Activated CD4-positive, alpha-beta T cell treated with anti-CD3 and anti-CD28 coated beads, Interleukin-2, amount 50 U/mL, for 4 hours (primary cell): ENCODE results near the gene FBXO24.

Experiments
- DNase-seq, 2 experiments: peaks; one replicate each; pipeline ENCODE4 v3.0.0-alpha.2; 2020

FBXO24 gene

GRCh38 chr7:100591596-100591995 is 5.5 kb downstream of the FBXO24 start:
- DNase-seq: no peak

- no peak for DNase-seq
Measured at GRCh38 chr7:100595188-100595587, 9.1 kb downstream of the FBXO24 start.

GRCh38 chr7:100598425-100598824 is 12.3 kb downstream of the FBXO24 start:
- DNase-seq: no peak

- no peak for DNase-seq
Measured at GRCh38 chr7:100599911-100600729, 14.0 kb downstream of the FBXO24 start.

GRCh38 chr7:100600730-100601038 is 14.6 kb downstream of the FBXO24 start:
- DNase-seq: no peak

- no peak for DNase-seq
Measured at GRCh38 chr7:100602889-100603725, 17.0 kb downstream of the FBXO24 start.

- no peak for DNase-seq
Measured at GRCh38 chr7:100603726-100604027, 17.5 kb downstream of the FBXO24 start.

- peak; percentile 51 to 53 for DNase-seq
Measured at GRCh38 chr7:100604028-100604975, 18.2 kb downstream of the FBXO24 start.

GRCh38 chr7:100604976-100605911 is 19.1 kb downstream of the FBXO24 start:
- DNase-seq: no peak

GRCh38 chr7:100606313-100606712 is 20.2 kb downstream of the FBXO24 start:
- no peak for DNase-seq

- DNase-seq: no peak
Measured at GRCh38 chr7:100607111-100607510, 21.0 kb downstream of the FBXO24 start.

- no peak for DNase-seq
Measured at GRCh38 chr7:100609958-100610357, 23.8 kb downstream of the FBXO24 start.

GRCh38 chr7:100611983-100612729 is 26.0 kb downstream of the FBXO24 start, which contains the start of gene MOSPD3:
TSS of gene MOSPD3 (plus strand) at chr7:100612540. CDS start at chr7:100612792, 252 bp downstream.
- DNase-seq: peak; percentile 96 to 97

- no peak for DNase-seq
Measured at GRCh38 chr7:100612730-100613390, 26.7 kb downstream of the FBXO24 start.

- no peak for DNase-seq
Measured at GRCh38 chr7:100613412-100614175, 27.5 kb downstream of the FBXO24 start.

- no peak for DNase-seq
Measured at GRCh38 chr7:100614308-100614861, 28.3 kb downstream of the FBXO24 start.

- no peak for DNase-seq
Measured at GRCh38 chr7:100620239-100620638, 34.1 kb downstream of the FBXO24 start.

GRCh38 chr7:100620804-100621203 is 34.7 kb downstream of the FBXO24 start:
- DNase-seq: no peak

GRCh38 chr7:100621554-100621953 is 35.4 kb downstream of the FBXO24 start:
- DNase-seq: no peak
